ENCODE results near the gene NUAK2. TPM values are rescaled to one million over a fixed set of nuclear protein-coding genes. Genes with fewer than 3 reads are reported as not detected.
"Not testable (repeated sequence)": the region's sequence is repeated elsewhere in the genome, so short reads cannot be mapped to it uniquely, and the experiment has no call there.

NUAK2 gene
- total RNA-seq, 4 donors from 2014 or later = 0.42 to 0.86 (median 0.74) TPM

DNA sequence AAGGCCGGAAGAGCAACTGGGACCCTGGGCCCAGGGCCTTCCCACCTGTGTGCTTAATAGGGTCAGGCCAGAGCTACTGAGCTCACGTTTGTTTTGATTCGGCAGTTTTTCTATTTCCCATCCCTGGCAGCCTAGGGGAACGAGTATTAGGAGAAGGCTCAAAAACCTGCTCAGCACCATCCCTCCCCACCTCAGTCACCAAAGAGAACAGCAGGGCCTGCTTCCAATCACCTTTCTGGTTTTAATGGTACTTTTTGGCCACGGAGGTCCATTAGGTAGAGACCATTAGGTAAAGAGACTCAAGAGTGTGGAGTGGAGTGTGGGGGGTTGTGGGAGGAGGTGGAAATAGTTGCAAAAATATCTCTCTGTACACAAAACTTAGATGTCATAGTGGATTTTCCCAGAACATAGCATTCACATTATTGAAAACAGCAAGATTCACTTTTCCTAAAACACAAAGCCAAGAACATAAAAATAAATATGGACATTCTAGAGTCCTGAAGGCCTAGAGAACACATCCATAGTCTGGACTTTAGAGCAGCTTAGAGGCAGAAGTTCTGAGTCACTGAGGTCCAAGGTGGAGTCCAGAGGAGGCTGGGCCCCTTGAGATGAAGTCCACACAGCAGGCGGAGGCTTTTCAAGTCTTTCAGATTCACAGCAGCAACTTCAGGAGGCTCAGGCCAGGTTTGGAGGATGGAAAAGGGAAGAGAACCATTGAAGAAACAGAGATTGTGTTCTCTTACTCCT lies 19.5 kb downstream of the NUAK2 start:
- peaks cover 6 to 15% (median 11%) of the 10 kb centered on the region in 4 donors for H3K4me1 ChIP-seq
- no peak overlapping the region for H3K4me3 ChIP-seq
- H3K36me3 ChIP-seq = peaks cover 3 to 41% (median 32%) of the 10 kb centered on the region in 4 donors
- intact Hi-C loops (cut with DNase I) = no loop called here
- DNase-seq (ENCODE audit: extremely low spot score) = no peak
- 75% methylated on average over 6 of the region's 6 CpGs for WGBS
- TF ChIP-seq, protein P1, sequence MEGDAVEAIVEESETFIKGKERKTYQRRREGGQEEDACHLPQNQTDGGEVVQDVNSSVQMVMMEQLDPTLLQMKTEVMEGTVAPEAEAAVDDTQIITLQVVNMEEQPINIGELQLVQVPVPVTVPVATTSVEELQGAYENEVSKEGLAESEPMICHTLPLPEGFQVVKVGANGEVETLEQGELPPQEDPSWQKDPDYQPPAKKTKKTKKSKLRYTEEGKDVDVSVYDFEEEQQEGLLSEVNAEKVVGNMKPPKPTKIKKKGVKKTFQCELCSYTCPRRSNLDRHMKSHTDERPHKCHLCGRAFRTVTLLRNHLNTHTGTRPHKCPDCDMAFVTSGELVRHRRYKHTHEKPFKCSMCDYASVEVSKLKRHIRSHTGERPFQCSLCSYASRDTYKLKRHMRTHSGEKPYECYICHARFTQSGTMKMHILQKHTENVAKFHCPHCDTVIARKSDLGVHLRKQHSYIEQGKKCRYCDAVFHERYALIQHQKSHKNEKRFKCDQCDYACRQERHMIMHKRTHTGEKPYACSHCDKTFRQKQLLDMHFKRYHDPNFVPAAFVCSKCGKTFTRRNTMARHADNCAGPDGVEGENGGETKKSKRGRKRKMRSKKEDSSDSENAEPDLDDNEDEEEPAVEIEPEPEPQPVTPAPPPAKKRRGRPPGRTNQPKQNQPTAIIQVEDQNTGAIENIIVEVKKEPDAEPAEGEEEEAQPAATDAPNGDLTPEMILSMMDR (IDR thresholded peaks at IDR 0.05) = no peak
- TF ChIP-seq POLR2A (IDR thresholded peaks at IDR 0.05; ENCODE audit: low read depth) (no peak), POLR2AphosphoS5 (IDR thresholded peaks at IDR 0.05) (no peak), EP300 (IDR thresholded peaks at IDR 0.05) (no peak)
- no peaks in the 10 kb centered on the region for H3K9me3 ChIP-seq
- H3K27me3 ChIP-seq = peaks cover 0 to 8% (median 0%) of the 10 kb centered on the region in 4 donors
- no peak overlapping the region for H3K27ac ChIP-seq (replicated peaks in 1 of 4)

DNA sequence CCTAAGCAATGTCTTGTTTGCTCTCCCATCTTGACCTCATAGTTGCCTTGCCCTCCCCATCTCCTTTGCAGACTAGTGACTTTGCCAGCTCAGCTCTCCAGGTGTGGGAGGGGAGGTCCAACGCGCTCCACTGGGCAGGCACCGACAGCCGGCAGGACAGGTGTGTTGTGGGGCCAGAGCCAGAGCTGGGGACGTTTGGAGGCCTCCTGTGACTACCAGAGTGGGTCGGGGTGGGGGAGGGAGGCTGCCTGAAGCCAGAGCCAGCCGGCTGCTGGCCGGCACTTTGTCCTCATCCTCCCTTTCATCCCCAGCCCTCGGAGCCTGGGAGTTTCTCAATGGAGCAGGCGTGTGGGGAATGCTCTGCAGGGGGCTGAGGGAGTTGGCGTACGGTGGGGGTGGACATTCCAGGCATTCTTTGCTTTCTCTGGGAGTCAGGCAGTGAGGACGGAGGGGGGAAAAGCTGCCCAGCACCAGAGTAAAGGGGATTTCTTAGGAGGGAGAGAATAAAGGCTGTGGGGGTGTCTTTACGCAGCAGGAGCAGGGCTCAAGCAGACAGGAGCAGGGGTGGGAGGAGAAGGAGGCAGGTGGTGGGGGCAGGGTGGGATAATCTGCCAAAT lies 20.2 kb downstream of the NUAK2 start:
- Histone ChIP-seq H3K27me3 (peaks cover 0 to 8% (median 0%) of the 10 kb centered on the region in 4 donors), H3K36me3 (peaks cover 3 to 36% (median 31%) of the 10 kb centered on the region in 4 donors), H3K4me3 (no peak overlapping the region), H3K9me3 (no peaks in the 10 kb centered on the region), H3K27ac (replicated peaks in 1 of 4) (no peak overlapping the region), H3K4me1 (peaks cover 6 to 15% (median 11%) of the 10 kb centered on the region in 4 donors)
- 43% methylated on average over 14 of the region's 14 CpGs for WGBS
- intact Hi-C loops (cut with DNase I) = no loop called here
- no peak for TF ChIP-seq POLR2AphosphoS5 (IDR thresholded peaks at IDR 0.05)
- TF ChIP-seq EP300 (IDR thresholded peaks at IDR 0.05) = no peak
- TF ChIP-seq, protein P1 (IDR thresholded peaks at IDR 0.05) = no peak
- TF ChIP-seq POLR2A (IDR thresholded peaks at IDR 0.05; ENCODE audit: low read depth) = no peak
- DNase-seq (ENCODE audit: extremely low spot score) = no peak

DNA sequence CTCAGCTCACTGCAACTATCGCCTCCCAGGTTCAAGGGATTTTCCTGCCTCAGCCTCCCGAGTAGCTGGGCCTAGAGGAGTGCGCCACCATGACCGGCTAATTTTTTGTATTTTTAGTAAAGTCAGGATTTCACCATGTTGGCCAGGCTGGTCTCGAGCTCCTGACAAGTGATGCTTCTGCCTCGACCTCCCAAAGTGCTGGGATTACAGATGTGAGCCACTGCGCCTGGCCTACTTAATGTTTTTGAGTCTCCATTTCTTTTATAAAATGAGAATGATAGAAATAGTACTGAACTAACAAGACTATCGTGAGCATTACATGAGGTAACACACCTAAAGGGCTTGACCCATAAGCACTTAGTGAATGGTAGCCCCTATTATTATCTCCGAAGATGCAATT lies 21.4 kb downstream of the NUAK2 start:
- no peaks in the 10 kb centered on the region for H3K9me3 ChIP-seq
- no peak for DNase-seq (ENCODE audit: extremely low spot score)
- peaks cover 6 to 15% (median 13%) of the 10 kb centered on the region in 4 donors for H3K4me1 ChIP-seq
- H3K27ac ChIP-seq (replicated peaks in 1 of 4) = no peak overlapping the region
- intact Hi-C loops (cut with DNase I) = no loop called here
- whole genome bisulfite sequencing = 84% methylated on average over 9 of the region's 9 CpGs
- TF ChIP-seq POLR2A (IDR thresholded peaks at IDR 0.05; ENCODE audit: low read depth) = no peak
- TF ChIP-seq, protein P1 (IDR thresholded peaks at IDR 0.05) = no peak
- TF ChIP-seq EP300 (IDR thresholded peaks at IDR 0.05) = no peak
- TF ChIP-seq POLR2AphosphoS5 (IDR thresholded peaks at IDR 0.05) = no peak
- peaks cover 3 to 25% (median 23%) of the 10 kb centered on the region in 4 donors for H3K36me3 ChIP-seq
- H3K27me3 ChIP-seq = peaks cover 0 to 8% (median 0%) of the 10 kb centered on the region in 4 donors
- no peak overlapping the region for H3K4me3 ChIP-seq

DNA sequence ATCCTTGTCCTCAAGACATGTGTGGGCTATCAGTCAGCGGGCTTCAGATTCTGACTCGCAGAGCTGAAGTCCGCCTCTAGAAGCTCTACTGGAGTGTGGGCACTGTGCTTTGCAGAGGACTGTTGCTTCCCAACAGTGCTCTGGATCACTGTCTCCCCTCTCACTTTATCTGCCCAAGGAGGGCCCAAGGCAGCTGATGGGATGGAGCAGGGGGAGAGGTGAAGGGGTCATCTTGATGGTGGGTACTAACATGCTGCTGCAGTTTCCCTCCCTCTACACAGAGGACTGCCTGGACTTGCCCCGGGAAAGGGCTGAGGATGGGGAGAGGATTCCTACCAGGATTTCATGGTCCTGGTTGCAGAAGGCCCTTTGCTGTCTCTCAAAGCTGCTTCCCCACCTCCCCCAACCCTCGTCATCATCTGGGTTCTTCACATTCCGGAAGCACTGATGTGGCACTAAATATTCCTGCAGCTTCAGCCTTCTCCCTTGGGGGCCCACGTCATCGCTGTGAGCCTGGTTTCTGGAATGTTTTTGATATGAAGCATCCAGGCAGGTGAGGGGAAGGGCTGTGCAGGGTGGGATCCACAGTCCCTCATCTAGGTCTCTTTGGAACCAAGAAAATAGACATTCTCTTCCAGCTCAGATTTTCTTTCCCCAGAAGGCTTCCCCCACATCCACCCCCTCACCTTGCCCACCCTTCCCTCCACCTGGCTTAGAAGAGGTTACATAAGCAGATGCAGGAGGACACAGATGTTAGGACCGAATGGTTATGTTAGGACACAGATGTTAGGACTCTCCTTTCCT lies 23.2 kb downstream of the NUAK2 start:
- Histone ChIP-seq H3K36me3 (peaks cover 0 to 7% (median 7%) of the 10 kb centered on the region in 4 donors), H3K9me3 (no peaks in the 10 kb centered on the region), H3K4me1 (peaks cover 20 to 31% (median 29%) of the 10 kb centered on the region in 4 donors), H3K4me3 (no peak overlapping the region), H3K27me3 (peaks cover 0 to 6% (median 0%) of the 10 kb centered on the region in 4 donors), H3K27ac (replicated peaks in 1 of 4) (no peak overlapping the region)
- DNase-seq (ENCODE audit: extremely low spot score) = no peak
- TF ChIP-seq, protein P1 (IDR thresholded peaks at IDR 0.05) = no peak
- TF ChIP-seq POLR2A (IDR thresholded peaks at IDR 0.05; ENCODE audit: low read depth) = no peak
- TF ChIP-seq EP300 (IDR thresholded peaks at IDR 0.05) = no peak
- no peak for TF ChIP-seq POLR2AphosphoS5 (IDR thresholded peaks at IDR 0.05)
- WGBS = 78% methylated on average over 9 of the region's 9 CpGs
- intact Hi-C loops (cut with DNase I) = no loop called here

DNA sequence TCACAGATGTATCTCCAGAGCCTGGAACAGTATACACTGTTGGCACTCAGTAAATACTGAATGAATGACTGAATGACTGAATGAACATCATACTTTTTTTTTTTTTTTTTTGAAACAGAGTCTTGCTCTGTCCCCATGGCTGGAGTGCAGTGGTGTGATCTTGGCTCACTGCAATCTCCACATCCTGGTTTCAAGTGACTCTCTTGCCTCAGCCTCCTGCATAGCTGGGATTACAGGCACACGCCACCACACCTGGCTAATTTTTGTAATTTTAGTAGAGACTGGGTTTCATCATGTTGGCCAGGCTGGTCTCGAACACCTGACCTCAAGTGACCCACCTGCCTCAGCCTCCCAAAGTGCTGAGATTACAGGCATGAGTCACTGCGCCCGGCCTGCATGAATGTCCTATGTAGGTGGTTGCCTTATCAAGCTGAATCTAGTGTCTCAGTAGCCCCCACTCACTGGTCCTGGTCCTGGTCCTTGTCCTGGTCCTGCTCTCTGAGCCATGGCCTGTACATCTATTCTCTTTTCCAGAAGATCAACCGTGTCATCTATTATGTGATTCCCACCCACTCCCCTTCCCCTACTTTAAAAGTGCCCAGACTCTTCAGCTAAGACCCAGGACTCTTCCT lies 23.9 kb downstream of the NUAK2 start:
- 87% methylated on average over 4 of the region's 5 CpGs for WGBS
- H3K36me3 ChIP-seq; intact Hi-C loops (cut with DNase I); H3K27ac ChIP-seq (replicated peaks in 1 of 4); DNase-seq (ENCODE audit: extremely low spot score); H3K9me3 ChIP-seq; H3K4me3 ChIP-seq; H3K27me3 ChIP-seq: not testable (repeated sequence)
- peaks cover 20 to 31% (median 29%) of the 10 kb centered on the region in 4 donors for H3K4me1 ChIP-seq

Measured in esophagus muscularis mucosa (tissue), 4 donors.